C4-2B (cell line): ENCODE results near the gene CYB561.

Source experiments
- ZFX ChIP-seq: fragments of 450-650 bp; IDR thresholded peaks from 2 replicates; pipeline ENCODE4 v1.6.1; 2017
- TF ChIP-seq, protein P1 (sequence below): fragments of 450-650 bp; conservative IDR thresholded peaks from 2 replicates; pipeline ENCODE4 v1.5.1; 2017; ENCODE audit warnings: mild to moderate bottlenecking

DNA sequence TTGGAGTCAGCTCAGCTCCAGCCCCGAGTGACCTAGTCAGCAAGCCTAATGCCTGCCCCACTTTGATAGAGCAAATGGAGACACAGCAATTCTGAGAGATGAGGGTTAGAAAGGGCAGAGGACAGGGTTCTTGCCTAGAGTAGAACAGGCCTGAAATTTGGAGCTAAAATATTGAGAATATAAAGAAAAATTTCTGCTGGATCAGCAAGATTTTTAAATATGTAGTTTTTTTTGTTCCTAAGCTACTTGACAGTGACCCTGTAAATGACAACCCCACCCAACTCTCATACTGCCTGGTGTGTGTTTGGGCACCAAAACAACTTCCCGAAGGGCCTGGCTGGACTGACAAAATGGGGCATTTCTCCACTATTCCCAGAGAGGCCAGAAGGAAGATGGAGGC lies 26.7 kb downstream of the CYB561 start:
- TF ChIP-seq, protein P1, sequence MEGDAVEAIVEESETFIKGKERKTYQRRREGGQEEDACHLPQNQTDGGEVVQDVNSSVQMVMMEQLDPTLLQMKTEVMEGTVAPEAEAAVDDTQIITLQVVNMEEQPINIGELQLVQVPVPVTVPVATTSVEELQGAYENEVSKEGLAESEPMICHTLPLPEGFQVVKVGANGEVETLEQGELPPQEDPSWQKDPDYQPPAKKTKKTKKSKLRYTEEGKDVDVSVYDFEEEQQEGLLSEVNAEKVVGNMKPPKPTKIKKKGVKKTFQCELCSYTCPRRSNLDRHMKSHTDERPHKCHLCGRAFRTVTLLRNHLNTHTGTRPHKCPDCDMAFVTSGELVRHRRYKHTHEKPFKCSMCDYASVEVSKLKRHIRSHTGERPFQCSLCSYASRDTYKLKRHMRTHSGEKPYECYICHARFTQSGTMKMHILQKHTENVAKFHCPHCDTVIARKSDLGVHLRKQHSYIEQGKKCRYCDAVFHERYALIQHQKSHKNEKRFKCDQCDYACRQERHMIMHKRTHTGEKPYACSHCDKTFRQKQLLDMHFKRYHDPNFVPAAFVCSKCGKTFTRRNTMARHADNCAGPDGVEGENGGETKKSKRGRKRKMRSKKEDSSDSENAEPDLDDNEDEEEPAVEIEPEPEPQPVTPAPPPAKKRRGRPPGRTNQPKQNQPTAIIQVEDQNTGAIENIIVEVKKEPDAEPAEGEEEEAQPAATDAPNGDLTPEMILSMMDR, result no peak
- TF ChIP-seq ZFX, result no peak
